ENCODE results near the gene CRELD2.

CRELD2 gene

DNA sequence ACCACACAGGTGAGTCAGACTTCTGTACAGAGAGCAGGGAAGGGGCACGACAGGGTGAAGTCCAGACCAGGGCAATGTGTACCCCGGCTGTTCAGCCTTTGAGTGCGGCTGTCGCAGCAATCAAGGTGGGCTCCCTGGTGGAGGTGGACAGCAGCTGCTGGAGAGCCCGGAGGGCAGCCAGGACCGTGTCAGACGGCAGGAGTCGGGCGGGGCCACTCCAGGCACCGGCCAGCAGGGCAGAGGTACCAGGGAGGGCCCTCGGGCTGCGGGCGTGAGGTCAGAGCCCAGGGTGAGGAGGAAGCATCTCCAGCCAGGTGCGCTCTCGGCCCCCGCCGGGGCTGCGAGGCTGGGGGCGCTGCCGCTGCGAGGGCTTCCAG lies 41.3 kb downstream of the CRELD2 start:
- DNase-seq: no peak

DNA sequence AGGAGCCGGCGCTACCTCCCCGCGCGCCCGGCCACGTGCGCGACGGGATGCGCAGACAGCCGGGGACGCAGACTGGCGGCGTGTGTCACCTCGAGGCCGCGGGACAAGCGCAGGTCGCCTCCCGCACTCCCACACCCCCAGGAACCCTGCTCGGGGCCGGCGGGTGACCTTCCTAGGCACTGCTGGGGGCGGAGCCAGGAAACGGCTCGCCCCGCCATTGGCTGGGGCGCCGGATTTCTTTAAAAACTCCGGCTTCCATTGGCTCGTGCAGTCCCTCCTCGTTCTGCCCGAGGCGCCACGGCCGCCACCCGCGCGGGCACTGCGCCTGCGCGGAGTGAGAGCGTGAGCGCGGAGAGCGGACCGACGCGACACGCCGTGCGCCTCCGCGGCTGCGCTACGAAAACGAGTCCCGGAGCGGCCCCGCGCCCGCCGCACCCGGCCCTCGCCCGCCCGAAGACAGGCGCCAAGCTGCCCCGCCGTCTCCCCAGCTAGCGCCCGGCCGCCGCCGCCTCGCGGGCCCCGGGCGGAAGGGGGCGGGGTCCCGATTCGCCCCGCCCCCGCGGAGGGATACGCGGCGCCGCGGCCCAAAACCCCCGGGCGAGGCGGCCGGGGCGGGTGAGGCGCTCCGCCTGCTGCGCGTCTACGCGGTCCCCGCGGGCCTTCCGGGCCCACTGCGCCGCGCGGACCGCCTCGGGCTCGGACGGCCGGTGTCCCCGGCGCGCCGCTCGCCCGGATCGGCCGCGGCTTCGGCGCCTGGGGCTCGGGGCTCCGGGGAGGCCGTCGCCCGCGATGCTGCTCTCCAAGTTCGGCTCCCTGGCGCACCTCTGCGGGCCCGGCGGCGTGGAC lies 41.9 kb downstream of the CRELD2 start, which contains the start of gene PIM3:
Gene PIM3, plus strand, starts transcription at position 614 of the 846 bp plus-strand sequence. Its CDS starts 176 bp downstream, at position 790.
- DNase-seq: peak; percentile 76

DNA sequence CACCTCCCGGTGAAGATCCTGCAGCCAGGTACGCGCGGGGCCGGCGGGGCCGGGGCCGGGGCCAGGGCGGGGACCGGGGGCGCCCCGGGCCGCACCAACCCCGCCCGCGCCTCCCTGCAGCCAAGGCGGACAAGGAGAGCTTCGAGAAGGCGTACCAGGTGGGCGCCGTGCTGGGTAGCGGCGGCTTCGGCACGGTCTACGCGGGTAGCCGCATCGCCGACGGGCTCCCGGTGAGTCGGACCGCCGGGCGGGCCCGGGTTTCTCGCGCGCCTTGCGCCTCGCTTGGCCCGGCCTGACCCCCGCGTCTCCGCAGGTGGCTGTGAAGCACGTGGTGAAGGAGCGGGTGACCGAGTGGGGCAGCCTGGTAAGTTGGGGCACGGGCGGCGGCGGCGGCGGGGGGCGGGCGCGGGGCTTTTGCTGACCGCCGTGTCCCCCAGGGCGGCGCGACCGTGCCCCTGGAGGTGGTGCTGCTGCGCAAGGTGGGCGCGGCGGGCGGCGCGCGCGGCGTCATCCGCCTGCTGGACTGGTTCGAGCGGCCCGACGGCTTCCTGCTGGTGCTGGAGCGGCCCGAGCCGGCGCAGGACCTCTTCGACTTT lies 42.7 kb downstream of the CRELD2 start:
- DNase-seq: no peak

DNA sequence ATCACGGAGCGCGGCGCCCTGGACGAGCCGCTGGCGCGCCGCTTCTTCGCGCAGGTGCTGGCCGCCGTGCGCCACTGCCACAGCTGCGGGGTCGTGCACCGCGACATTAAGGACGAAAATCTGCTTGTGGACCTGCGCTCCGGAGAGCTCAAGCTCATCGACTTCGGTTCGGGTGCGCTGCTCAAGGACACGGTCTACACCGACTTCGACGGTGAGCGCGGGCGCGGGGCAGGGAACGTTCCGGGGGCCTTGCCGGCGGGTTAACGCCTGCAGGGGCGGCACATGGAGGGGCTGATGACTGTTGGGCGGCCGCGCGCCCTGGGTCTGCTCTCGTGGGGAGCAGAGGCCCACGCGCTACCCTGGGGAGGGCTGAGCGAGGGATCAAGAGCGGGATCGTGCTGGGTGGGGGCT lies 43.2 kb downstream of the CRELD2 start:
- DNase-seq: no peak

- DNase-seq: peak; percentile 41
Measured at GRCh38 chr22:49962012-49962750, 43.7 kb downstream of the CRELD2 start.

DNA sequence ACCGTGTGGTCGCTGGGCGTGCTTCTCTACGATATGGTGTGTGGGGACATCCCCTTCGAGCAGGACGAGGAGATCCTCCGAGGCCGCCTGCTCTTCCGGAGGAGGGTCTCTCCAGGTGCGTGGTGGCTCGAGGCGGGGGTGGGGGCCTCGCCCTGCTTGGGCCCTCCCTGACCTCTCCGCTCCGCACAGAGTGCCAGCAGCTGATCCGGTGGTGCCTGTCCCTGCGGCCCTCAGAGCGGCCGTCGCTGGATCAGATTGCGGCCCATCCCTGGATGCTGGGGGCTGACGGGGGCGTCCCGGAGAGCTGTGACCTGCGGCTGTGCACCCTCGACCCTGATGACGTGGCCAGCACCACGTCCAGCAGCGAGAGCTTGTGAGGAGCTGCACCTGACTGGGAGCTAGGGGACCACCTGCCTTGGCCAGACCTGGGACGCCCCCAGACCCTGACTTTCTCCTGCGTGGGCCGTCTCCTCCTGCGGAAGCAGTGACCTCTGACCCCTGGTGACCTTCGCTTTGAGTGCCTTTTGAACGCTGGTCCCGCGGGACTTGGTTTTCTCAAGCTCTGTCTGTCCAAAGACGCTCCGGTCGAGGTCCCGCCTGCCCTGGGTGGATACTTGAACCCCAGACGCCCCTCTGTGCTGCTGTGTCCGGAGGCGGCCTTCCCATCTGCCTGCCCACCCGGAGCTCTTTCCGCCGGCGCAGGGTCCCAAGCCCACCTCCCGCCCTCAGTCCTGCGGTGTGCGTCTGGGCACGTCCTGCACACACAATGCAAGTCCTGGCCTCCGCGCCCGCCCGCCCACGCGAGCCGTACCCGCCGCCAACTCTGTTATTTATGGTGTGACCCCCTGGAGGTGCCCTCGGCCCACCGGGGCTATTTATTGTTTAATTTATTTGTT lies 44.6 kb downstream of the CRELD2 start:
- no peak for DNase-seq

- DNase-seq: no peak
Measured at GRCh38 chr22:49963647-49964026, 45.2 kb downstream of the CRELD2 start.

DNA sequence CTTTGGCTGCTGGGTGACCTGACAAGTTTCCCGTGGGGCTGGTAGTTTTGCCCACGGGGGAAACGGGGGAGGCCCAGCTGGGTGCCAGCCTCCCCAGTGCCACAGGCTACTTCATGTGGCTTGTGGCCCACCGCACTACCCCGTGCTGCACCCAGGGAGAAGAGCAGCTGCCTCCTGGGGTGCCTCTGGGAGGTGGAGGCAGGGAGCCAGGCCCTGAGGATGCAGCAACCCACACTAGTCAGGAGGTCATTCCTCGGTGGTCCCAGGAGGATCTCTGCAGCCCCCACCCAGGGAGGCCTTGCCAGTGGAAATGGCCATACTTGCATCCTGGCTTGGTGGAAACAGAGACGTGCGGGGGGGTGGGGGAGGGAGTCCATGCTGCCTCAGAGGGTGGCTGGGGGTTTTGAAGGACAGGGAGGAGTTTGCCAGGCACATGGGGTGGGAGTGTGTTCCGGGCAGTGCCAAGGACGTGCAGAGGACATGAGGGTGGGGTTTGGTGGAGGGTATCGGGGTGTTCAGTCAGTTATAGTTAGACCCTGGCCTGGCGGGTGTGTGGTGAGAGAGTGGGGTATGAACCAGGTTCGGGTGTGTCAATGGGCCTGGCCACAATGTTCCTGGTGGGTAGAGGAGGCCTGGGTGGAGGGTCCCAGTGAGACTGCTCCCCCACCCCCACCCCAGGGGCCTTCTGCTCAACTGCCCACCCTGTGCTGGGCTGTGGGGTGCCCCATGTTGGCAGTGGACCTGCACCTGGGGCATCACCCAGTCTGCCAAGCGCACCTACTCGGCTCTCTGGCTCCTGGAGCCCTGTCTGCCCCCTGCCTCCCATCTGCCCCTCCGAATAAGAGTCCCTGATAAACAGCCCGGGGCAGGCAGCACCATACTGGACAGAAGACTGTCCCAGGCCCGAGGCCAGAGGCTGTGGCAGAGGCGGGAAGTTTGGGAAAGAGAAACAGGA lies 46.0 kb downstream of the CRELD2 start:
- no peak for DNase-seq

GRCh38 chr22:49965091-49966040 lies 46.9 kb downstream of the CRELD2 start:
- DNase-seq: no peak

GRCh38 chr22:49966041-49966773 lies 47.8 kb downstream of the CRELD2 start:
- DNase-seq: no peak

DNA sequence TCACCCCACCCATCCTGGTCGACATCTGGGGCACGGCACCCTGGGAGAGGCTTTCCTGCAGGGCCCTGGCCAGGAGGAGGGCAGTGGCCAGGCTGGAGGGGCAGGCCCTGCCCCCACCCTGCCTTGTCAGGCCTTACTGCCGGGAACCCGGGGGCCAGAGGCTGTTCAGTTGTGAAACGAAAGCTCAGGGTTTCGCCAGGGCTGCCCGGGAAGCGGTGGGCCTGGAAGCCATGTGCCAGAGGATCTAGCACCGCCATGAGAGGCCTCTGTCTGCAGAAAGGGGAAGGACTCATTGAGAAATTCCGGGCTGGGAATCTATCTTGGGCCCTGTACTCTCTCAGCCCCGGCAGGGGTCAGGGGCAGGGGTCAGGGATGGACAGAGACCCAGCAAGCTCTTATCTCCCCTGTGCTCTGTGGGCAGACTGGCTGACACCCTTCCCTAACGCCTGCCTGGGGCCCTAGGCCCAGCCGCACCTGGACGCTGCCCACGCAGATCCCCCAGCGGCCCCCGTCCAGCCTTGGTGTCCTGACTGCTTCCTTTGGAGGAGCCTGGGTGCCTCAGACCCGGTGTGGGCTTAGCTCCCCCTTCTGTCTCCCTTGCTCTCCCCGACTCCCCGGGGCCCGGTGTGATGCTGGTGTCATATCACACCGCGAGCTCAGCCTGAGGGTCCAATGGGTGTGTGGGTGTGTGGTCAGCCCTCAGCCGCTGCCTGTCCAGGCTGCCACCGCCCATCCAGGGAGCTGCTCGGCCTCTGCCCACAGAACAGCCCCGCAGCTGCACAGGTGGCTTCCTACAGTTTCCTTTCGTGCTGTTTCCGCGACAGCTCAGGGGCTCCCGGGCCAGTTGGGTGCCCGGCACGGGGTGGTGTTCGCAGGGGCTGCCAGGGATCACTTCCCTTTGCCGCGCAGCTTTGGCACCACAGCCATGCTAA lies 48.6 kb downstream of the CRELD2 start:
- no peak for DNase-seq

DNA sequence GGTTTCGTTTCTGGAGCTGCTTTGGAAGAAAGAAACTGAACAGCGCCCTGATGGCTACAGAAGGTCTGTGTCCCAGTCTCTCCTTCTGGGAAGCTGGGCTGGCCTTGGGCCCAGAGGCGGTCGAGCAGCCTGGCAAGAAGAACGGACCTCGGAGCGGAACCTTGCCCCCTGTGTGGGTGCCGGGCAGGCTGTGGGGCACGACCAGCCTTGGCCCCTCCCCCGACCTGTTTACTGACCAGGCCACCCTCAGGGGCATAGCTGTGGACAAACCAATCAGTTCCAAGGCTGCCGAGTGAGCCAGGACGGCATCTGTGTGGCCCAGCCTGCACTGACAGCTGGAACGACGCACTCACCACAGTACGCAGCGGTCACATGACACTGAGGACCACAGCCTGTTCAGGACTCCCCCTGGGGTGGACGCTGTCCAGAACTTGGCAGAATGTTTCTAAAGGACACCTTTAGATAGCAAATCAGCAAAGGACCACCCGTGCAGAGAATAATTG lies 49.3 kb downstream of the CRELD2 start:
- DNase-seq: no peak

DNA sequence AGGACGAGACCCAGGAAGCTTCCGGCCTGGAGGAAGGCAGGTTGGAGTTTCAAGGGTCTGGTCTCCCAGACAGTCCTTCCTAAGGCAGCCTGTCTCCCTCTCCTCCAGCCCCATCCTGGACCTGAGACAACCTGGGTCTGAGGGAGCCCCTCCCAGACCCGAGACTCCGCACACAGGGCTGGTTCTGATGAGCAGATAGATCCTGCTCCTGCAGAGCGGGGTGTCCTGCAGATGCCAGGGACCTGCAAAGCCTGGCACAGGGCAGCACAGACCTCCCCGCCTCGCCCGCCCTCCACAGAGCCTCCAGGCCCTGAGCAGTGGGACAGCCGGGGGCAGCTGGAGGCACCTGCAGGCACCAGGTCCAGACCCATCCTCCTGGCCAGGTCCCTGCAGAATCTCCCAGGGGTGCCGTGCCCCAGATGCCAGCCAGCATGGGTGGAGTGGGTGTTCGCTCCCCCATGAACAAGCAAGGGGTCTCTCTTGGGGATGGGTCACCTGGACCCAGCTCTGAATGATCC lies 49.9 kb downstream of the CRELD2 start:
- DNase-seq: no peak

DNA sequence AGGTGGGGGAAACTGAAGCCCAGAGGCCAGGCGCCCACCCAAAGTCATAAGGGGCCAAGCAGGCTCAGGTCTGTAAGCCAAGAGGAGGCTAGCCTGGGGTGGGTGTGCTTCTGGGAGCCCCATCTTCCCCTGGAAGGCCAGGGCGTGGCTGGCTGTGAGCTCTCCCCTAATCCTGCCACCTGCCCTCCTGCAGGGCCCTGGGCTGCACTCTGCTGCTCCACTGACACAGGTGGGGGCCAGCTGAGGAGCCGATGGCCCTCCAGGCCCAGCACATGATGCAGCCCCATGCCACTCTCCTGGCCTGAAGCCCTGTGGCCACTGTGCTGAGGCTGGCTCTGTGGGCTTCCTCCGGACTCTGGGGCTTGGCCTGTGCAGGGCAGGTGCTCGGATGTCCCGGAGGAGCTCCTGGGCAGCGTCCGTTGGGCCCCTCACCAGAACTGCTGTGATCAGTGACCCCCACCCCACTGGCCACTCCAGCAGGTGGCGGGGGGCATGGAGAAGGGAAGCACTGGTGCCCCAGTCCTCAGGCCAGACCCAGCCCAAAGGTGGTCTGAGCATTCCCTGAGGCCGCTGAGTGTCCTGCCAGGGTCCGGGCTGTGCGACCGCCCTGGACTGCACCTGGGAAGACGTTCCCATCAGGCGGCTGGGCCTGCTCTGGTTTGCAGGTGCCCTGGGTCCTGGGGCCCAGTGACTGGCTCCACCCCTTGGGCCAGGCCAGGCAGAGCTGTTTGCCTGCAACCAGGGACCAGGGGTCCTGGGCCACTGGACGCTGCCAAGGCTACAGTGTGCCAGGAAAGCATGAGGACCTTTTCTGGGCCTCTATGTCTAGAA lies 50.6 kb downstream of the CRELD2 start:
- DNase-seq: no peak

GRCh38 chr22:49969751-49970527 lies 51.5 kb downstream of the CRELD2 start:
- DNase-seq: no peak

Data from NCI-H2107 (cell line).